ENCODE data around the gene KRT2. TPM values are rescaled to one million over a fixed set of nuclear protein-coding genes. Genes with fewer than 3 reads are reported as not detected.

The KRT2 gene
- total and polyA plus RNA-seq, 7 donors = not detected

GRCh38 chr12:52673713-52674432, 21.9 kb upstream of the KRT2 start:
- peaks cover 0 to 5% (median 3%) of the 10 kb centered on the region in 3 donors for H3K27me3 ChIP-seq (ENCODE audit: insufficient read depth in 3 of 3, low read length in 2 of 3)
- 62 to 67% (median 67%) methylated on average over 3 of the region's 3 CpGs for WGBS, 3 donors
- intact Hi-C loops (cut with DNase I) = no loop called here

GRCh38 chr12:52673217-52673616, 21.2 kb upstream of the KRT2 start:
- no peak for ATAC-seq
- intact Hi-C loops (cut with DNase I) = no loop called here
- no peak for DNase-seq
- TF ChIP-seq CTCF (IDR thresholded peaks at IDR 0.05) = no peak
- H3K4me3 ChIP-seq = no peak overlapping the region
- no peak overlapping the region for H3K27ac ChIP-seq
- H3K4me1 ChIP-seq = no peaks in the 10 kb centered on the region
- H3K27me3 ChIP-seq (ENCODE audit: insufficient read depth in 3 of 3, low read length in 2 of 3) = peaks cover 0 to 5% (median 3%) of the 10 kb centered on the region in 3 donors
- H3K9me3 ChIP-seq = no peaks in the 10 kb centered on the region
- no peaks in the 10 kb centered on the region for H3K36me3 ChIP-seq (ENCODE audit: insufficient read depth in 1 of 2, low read depth in 1 of 2)
- 56 to 63% (median 62%) methylated on average over 5 of the region's 5 CpGs for WGBS, 3 donors

More at GRCh38 chr12:52673713-52674432, 21.9 kb upstream of the KRT2 start:
- Histone ChIP-seq H3K27ac (no peak overlapping the region), H3K4me1 (no peaks in the 10 kb centered on the region), H3K4me3 (no peak overlapping the region), H3K36me3 (ENCODE audit: insufficient read depth in 1 of 2, low read depth in 1 of 2) (no peaks in the 10 kb centered on the region), H3K9me3 (no peaks in the 10 kb centered on the region)
- no peak for ATAC-seq
- DNase-seq = no peak
- no peak for TF ChIP-seq CTCF (IDR thresholded peaks at IDR 0.05)

- Histone ChIP-seq H3K9me3 (no peaks in the 10 kb centered on the region), H3K4me3 (no peak overlapping the region), H3K27me3 (ENCODE audit: insufficient read depth in 3 of 3, low read length in 2 of 3) (peaks cover 0 to 5% (median 3%) of the 10 kb centered on the region in 3 donors), H3K36me3 (ENCODE audit: insufficient read depth in 1 of 2, low read depth in 1 of 2) (no peaks in the 10 kb centered on the region), H3K27ac (no peak overlapping the region), H3K4me1 (no peaks in the 10 kb centered on the region)
- intact Hi-C loops (cut with DNase I) = no loop called here
- 41 to 52% (median 50%) methylated on average over 2 of the region's 2 CpGs for WGBS, 3 donors
- no peak for DNase-seq
- no peak for ATAC-seq
- TF ChIP-seq CTCF (IDR thresholded peaks at IDR 0.05) = no peak
These were observed 20.4 kb upstream of the KRT2 start for GRCh38 chr12:52672321-52672933.

- H3K36me3 ChIP-seq (ENCODE audit: insufficient read depth in 1 of 2, low read depth in 1 of 2) = no peaks in the 10 kb centered on the region
- ATAC-seq (no peak), DNase-seq (no peak)
- intact Hi-C loops (cut with DNase I) = no loop called here
- 89 to 100% (median 90%) methylated on average over 3 of the region's 3 CpGs for WGBS, 3 donors
- no peaks in the 10 kb centered on the region for H3K4me1 ChIP-seq
- H3K4me3 ChIP-seq = no peak overlapping the region
- TF ChIP-seq CTCF (IDR thresholded peaks at IDR 0.05) = no peak
- H3K9me3 ChIP-seq = no peaks in the 10 kb centered on the region
- H3K27ac ChIP-seq = no peak overlapping the region
- H3K27me3 ChIP-seq (ENCODE audit: insufficient read depth in 3 of 3, low read length in 2 of 3) = peaks cover 0 to 5% (median 3%) of the 10 kb centered on the region in 3 donors
These were observed 18.9 kb upstream of the KRT2 start for GRCh38 chr12:52670961-52671360.
